Fibroblast of villous mesenchyme (primary cell): ENCODE measurements around the gene FUS. TPM values are rescaled to one million over a fixed set of nuclear protein-coding genes. Genes with fewer than 3 reads are reported as not detected.
"Not testable (repeated sequence)": the region's sequence is repeated elsewhere in the genome, so short reads cannot be mapped to it uniquely, and the experiment has no call there.

Experiments used
- DNase-seq: peaks from one replicate; pipeline ENCODE4 v3.0.0-alpha.2; 2010; ENCODE audit warnings: low read depth
- H3K4me3 ChIP-seq: 2 replicates; pipeline ENCODE4 v1.5.1; 2011; ENCODE audit warnings: low read depth, mild to moderate bottlenecking, low read length
- total RNA-seq: library from RNA; depleted of rRNA; stranded (reverse); fragments of >200 nt; gene quantifications from 2 replicates; pipeline ENCODE4 v1.2.3, GENCODE V29; 2012
- TF ChIP-seq, protein P1 (sequence below): IDR thresholded peaks from 2 replicates; pipeline ENCODE4 v1.5.1; 2012; ENCODE audit warnings: low read depth, mild to moderate bottlenecking, low read length; ENCODE audit not compliant: insufficient read depth

The FUS gene
- total RNA-seq, 1 donor: 54.4 TPM

DNA sequence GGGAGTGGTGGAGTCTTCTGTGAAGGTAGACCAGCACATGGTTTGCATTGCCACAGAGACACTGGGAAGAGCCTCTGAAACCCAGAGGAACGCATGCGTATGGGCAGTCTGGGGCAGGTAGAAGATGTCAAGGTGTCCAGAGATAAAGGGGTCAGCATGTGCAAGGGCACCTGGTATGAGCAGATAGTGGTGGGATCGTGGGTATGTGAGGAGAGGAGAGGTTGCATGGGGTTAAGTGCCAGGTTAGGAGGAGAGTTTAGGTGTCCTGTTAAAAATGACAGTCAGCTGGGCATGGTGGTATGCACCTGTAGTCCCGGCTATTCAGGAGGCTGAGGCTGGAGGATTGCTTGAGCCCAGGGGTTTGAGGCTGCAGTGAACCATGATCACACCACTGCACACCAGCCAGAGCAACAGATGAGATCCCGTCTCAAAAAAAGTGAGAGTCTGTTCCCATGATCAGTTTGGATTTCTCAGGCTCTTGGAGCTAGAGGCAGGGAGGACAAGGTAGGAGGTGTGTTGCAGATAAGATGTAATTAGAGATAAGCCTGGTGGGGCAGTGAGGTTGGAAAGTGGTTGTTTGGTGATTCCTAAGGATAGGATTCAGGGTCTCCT lies 19.6 kb downstream of the FUS start:
- no peak for DNase-seq
- H3K4me3 ChIP-seq: no peak overlapping the region
- TF ChIP-seq, protein P1, sequence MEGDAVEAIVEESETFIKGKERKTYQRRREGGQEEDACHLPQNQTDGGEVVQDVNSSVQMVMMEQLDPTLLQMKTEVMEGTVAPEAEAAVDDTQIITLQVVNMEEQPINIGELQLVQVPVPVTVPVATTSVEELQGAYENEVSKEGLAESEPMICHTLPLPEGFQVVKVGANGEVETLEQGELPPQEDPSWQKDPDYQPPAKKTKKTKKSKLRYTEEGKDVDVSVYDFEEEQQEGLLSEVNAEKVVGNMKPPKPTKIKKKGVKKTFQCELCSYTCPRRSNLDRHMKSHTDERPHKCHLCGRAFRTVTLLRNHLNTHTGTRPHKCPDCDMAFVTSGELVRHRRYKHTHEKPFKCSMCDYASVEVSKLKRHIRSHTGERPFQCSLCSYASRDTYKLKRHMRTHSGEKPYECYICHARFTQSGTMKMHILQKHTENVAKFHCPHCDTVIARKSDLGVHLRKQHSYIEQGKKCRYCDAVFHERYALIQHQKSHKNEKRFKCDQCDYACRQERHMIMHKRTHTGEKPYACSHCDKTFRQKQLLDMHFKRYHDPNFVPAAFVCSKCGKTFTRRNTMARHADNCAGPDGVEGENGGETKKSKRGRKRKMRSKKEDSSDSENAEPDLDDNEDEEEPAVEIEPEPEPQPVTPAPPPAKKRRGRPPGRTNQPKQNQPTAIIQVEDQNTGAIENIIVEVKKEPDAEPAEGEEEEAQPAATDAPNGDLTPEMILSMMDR: no peak

DNA sequence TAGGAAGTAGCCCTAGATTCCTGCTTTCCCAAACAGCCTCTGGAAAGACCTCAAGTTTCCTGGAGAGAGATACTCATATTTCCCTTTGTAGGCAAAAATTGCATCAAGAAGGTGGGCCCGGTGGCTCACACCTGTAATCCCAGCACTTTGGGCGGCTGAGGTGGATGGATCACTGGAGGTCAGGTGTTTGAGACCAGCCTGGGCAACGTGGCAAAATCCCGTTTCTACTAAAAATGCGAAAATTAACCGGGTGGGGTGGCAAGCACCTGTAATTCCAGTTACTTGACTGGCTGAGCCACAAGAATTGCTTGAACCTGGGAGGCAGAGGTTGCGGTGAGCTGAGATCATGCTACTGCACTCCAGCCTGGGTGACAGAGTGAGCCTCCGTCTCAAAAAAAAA lies 20.2 kb downstream of the FUS start:
- H3K4me3 ChIP-seq: not testable (repeated sequence)

DNA sequence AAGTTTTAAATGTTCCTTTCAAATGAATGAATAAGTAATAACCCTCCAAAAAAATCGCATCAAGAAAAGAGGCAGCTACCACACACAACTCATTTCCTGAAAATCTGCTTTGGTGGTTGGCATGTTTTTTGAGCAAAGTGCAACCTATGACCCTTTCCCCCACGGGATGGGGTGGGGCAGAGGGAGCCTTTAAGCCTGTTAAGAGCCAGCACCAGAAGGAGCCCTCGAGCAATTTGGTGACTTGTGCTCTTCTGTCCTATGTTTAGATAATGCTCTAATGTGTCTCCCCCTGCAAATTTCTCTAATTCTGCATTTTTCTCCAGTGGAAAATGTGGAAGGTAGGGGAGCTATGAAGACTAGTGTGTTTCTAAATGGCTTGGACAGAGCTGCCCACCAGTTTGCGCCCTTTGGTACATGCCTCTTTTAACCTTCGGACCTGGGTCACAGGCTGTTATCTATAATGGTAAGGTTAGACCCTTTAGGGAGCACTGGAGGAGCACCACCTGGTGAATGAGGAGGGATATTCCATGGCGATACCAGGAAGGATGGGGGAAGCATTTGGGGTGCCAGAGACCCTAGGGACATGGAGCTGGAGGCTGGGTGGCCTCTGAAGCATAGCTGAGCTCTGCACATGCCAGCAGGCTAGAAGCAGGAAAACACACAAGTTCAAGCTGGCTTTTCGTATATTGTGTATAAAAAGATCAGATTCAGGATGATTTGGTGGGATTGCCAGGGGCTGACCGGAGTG lies 21.1 kb downstream of the FUS start:
- H3K4me3 ChIP-seq: peak overlapping the region; percentile 78
- TF ChIP-seq, protein P1: peak; percentile 16
- DNase-seq: peak; percentile 26

More for the DNA sequence above, 20.2 kb downstream of the FUS start:
- DNase-seq: not testable (repeated sequence)

DNA sequence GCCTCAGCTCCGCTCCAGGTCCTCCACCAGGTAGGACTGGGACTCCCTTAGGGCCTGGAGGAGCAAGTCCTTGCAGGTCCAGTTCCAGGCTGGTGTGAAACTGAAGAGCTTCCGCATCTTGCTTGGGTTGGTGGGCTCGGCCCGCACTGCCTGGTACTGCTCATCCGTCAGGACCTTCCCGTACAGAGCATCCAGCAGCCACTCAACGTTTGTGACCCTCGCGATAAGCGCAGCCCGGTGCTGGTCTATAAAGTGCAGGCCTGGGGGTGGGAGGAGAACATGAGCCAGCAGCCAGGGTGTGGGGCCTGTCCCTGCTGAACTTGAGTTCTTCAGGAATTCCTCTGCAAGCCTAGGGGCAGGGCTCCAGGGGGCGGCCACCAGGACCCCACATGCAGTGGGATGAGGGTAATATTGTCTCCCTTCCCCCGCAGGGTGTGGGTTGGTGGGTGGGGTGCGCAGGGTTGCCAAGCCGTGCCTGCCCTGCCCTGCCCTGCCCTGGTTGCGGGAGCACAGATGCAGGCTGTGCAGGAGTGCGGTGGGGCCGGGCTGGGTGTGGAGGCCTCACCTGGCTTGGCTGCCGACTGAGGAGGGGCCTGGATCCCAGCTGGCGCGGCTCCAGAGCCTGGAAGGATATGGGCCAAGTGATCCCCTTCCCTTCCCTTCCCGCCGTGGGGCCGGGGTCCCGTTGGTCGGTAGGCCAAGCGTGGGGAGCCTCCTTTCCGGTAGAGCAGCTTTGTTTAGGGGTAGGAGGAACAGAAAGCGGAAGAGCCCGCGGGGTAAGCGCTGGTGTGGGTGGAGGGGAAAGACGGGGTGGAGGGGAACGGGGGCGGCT lies 21.9 kb downstream of the FUS start:
- peak; percentile 29 for DNase-seq
- H3K4me3 ChIP-seq: peak overlapping the region; percentile 78
- TF ChIP-seq, protein P1: no peak

DNA sequence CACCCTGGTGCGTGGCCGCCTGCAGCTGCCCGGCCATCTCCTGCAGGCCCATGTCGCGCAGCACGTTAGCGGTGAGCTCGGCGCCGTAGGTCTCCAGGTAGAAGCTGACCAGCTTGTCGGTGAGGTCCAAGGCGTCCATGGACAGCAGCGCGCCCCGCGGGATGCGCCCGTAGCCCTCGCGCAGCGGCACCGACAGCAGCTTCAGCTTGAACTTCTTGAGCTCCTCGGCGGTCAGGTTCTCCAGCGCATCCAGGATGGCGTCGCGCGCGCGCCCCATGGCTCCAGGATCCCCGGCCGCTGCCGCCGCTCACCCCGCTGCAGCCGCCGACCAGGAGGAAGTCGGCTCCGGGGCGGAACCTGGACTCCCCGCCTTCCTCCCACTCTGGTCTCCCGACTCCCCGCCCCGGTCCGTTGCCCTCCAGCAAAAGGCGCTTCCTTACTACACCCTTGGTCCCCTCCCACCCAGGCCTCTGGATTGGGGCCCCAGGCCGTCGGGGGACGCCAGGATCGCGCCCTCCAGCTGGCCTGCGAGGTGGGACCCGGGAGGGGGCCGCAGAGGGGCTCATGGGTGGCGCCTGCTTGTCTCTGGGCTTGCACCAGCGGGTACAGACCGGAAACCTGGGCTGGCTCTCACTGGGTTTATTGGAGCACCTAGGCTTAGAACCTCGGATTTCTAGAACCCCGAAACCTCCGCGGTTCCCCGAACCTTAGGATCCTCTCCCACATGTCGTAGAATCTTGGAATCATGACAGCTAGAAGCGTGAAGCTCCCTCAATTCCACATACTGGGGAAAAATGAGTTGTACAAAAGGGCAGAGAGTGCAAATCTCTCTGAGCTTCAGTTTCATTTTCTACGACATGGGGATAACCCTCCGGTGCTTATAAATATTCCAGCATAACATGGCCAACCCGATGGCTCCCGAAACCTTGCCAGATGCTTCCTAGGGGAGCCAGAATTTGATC lies 22.8 kb downstream of the FUS start, which contains the start of gene PYCARD:
Gene PYCARD, minus strand, starts transcription at position 347 of the 962 bp plus-strand sequence. Its CDS starts 70 bp downstream, at position 277.
- TF ChIP-seq, protein P1: no peak
- peak within 1 kb of the TSS; percentile 78 for H3K4me3 ChIP-seq
- DNase-seq: peak; percentile 38

DNA sequence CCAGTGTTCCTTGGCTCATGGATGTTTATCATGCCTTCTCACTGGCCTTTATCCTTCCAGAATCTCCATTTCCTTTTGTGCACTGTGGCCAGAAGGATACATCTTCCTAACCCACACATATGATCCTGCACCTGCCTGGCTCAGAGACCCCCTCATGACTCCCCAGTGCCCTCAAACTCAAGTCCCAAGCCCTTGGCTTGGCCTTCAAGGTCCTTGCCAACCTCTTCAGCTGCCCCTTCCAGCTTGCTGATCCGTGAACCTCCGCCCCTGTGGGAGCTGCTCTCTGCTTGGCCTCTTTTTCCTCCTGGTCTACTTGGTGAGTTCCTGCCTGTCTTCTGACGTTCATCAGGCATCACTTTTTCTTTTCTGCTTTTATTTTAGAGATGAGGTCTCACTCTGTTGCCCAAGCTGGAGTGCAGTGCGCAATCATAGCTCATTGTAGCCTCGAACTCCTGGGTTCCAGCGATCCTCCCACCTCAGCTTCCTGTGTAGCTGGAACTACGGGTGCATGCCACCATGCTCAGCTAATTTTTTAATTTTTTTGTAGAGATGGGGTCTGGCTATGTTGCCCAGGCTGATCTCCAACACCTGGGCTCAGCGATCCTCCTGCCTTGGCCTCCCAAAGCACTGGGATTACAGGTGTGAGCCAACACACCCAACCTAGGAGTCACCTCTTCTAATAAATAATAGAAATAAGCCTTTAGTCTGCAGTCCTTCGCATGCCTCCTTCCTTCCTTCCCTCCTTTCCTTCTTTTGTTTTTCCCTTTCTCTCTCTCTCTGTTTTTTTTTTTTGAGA lies 25.1 kb downstream of the FUS start:
- TF ChIP-seq, protein P1: no peak
- DNase-seq: no peak

More for the DNA sequence above, 25.1 kb downstream of the FUS start:
- H3K4me3 ChIP-seq: no peak overlapping the region
